Activated CD8-positive, alpha-beta T cell treated with anti-CD3 and anti-CD28 coated beads for 36 hours (primary cell): ENCODE results near the gene PDLIM7. TPM values are rescaled to one million over a fixed set of nuclear protein-coding genes. Genes with fewer than 3 reads are reported as not detected.

ENCODE experiments used
- ATAC-seq: fragments of 200-7000 bp; cut with Tn5 transposase; one replicate; pipeline ENCODE4 v1.10.0; 2021; ENCODE audit warnings: mild to moderate bottlenecking, moderate library complexity
- CTCF ChIA-PET: fragments of 350-600 bp; sonication (Branson Sonifier 250); formaldehyde crosslinking; loops from one replicate; lab custom pipeline; 2021; ENCODE audit warnings: antibody characterized with exemption; lab: Charles Lee
- POLR2A ChIA-PET: fragments of 350-600 bp; sonication (Branson Sonifier 250); formaldehyde crosslinking; loops from one replicate; lab custom pipeline; 2021; ENCODE audit warnings: antibody characterized with exemption; lab: Charles Lee
- DNase-seq: peaks from one replicate; pipeline ENCODE4 v3.0.0-alpha.2; 2020
- H3K27ac Mint-ChIP-seq: one replicate; pipeline ENCODE4 v1.8.0; 2021; ENCODE audit warnings: mild to moderate bottlenecking, mixed read lengths
- H3K27me3 Mint-ChIP-seq: one replicate; pipeline ENCODE4 v1.8.0; 2021; ENCODE audit warnings: mixed read lengths
- H3K36me3 Mint-ChIP-seq: one replicate; pipeline ENCODE4 v1.8.0; 2021; ENCODE audit warnings: low read depth, mixed read lengths
- H3K4me1 Mint-ChIP-seq: one replicate; pipeline ENCODE4 v1.8.0; 2021; ENCODE audit warnings: low read depth, mixed read lengths
- H3K4me3 Mint-ChIP-seq: one replicate; pipeline ENCODE4 v1.8.0; 2021; ENCODE audit warnings: mild to moderate bottlenecking, moderate library complexity, mixed read lengths
- H3K9me3 Mint-ChIP-seq: one replicate; pipeline ENCODE4 v1.8.0; 2021; ENCODE audit warnings: mixed read lengths
- CTCF ChIP-seq: fragments of 200-600 bp; IDR thresholded peaks from one replicate; pipeline ENCODE4 v1.8.0; 2022; ENCODE audit warnings: antibody characterized with exemption, mild to moderate bottlenecking
- intact Hi-C: fragments of 100-400 bp; cut with micrococcal nuclease; formaldehyde crosslinking; loops from one replicate; pipeline ENCODE4 v1.10.0; 2022
- total RNA-seq, 2 experiments: library from RNA; stranded (reverse); gene quantifications; one replicate each; pipeline ENCODE4 v1.2.3, GENCODE V29; 2021

PDLIM7 gene
- total RNA-seq, 2 experiments from 2014 or later, result 68.4 to 73.0 TPM

GRCh38 chr5:177482359-177482795 is 15.0 kb downstream of the PDLIM7 start:
- DNase-seq (no peak), ATAC-seq (no peak)
- intact Hi-C loops, result no loop called here
- Mint-ChIP-seq H3K9me3 (no peaks in the 10 kb centered on the region), H3K4me3 (no peak overlapping the region), H3K36me3 (peaks cover 16% of the 10 kb centered on the region), H3K4me1 (peaks cover 26% of the 10 kb centered on the region), H3K27ac (no peak overlapping the region), H3K27me3 (no peaks in the 10 kb centered on the region)
- ChIA-PET CTCF (interaction anchor here (1.4 to 2.0 kb wide), 2 partner anchors 10 to 19 kb away, joined by 3 to 7 read pairs; no protein-coding TSS in a partner anchor), POLR2A (interaction anchor here (0.9 to 22.8 kb wide), 4 partner anchors 8 to 28 kb away, joined by 3 to 294 read pairs (median 67); partner anchors contain the start of genes PDLIM7 and PRR7)
- no peak for TF ChIP-seq CTCF

GRCh38 chr5:177479774-177480173 is 17.6 kb downstream of the PDLIM7 start:
- ATAC-seq (no peak), DNase-seq (no peak)
- Mint-ChIP-seq H3K27ac (peak overlapping the region; percentile 98), H3K27me3 (no peaks in the 10 kb centered on the region), H3K4me3 (no peak overlapping the region), H3K36me3 (peaks cover 8% of the 10 kb centered on the region), H3K9me3 (no peaks in the 10 kb centered on the region), H3K4me1 (peaks cover 45% of the 10 kb centered on the region)
- no peak for TF ChIP-seq CTCF
- CTCF ChIA-PET, result interaction anchor here (1.1 to 6.5 kb wide), 8 partner anchors 9 to 90 kb away, joined by 3 to 48 read pairs (median 15); no protein-coding TSS in a partner anchor
- intact Hi-C loops, result no loop called here
- POLR2A ChIA-PET, result interaction anchor here (0.7 to 22.8 kb wide), 5 partner anchors 8 to 119 kb away, joined by 3 to 294 read pairs (median 3); partner anchors contain the start of genes PDLIM7 and PRR7

GRCh38 chr5:177478711-177479646 is 18.4 kb downstream of the PDLIM7 start:
- Mint-ChIP-seq H3K4me1 (peaks cover 52% of the 10 kb centered on the region), H3K9me3 (no peaks in the 10 kb centered on the region), H3K36me3 (peaks cover 8% of the 10 kb centered on the region), H3K27me3 (no peaks in the 10 kb centered on the region), H3K4me3 (peak overlapping the region; percentile 32), H3K27ac (peak overlapping the region; percentile 98)
- CTCF ChIA-PET, result interaction anchor here (0.7 to 6.5 kb wide), 11 partner anchors 10 to 170 kb away, joined by 3 to 48 read pairs (median 4); partner anchors contain the start of gene PDLIM7
- peak; percentile 80 for DNase-seq
- POLR2A ChIA-PET, result interaction anchor here (0.6 to 22.8 kb wide), 7 partner anchors 16 to 168 kb away, joined by 3 to 294 read pairs (median 3); partner anchors contain the start of genes PDLIM7, PRR7 and SLC34A1
- no peak for TF ChIP-seq CTCF
- intact Hi-C loops, result no loop called here
- peak; percentile 76 for ATAC-seq

- TF ChIP-seq CTCF, result no peak
- ChIA-PET POLR2A (interaction anchor here (0.6 to 22.8 kb wide), 10 partner anchors 17 to 167 kb away, joined by 3 to 294 read pairs (median 3); partner anchors contain the start of genes PDLIM7, PRR7 and SLC34A1), CTCF (interaction anchor here (0.9 to 6.5 kb wide), 10 partner anchors 11 to 168 kb away, joined by 3 to 48 read pairs (median 6); partner anchors contain the start of gene PDLIM7)
- H3K27ac Mint-ChIP-seq, result peak overlapping the region; percentile 98
- H3K9me3 Mint-ChIP-seq, result no peaks in the 10 kb centered on the region
- intact Hi-C loops, result no loop called here
- ATAC-seq (no peak), DNase-seq (peak; percentile 22)
- H3K27me3 Mint-ChIP-seq, result no peaks in the 10 kb centered on the region
- peaks cover 55% of the 10 kb centered on the region for H3K4me1 Mint-ChIP-seq
- peaks cover 8% of the 10 kb centered on the region for H3K36me3 Mint-ChIP-seq
- H3K4me3 Mint-ChIP-seq, result no peak overlapping the region
Observed at GRCh38 chr5:177477701-177478477, 19.5 kb downstream of the PDLIM7 start.
